MCF 10A (cell line): ENCODE results near the gene MOB3B. TPM values are rescaled to one million over a fixed set of nuclear protein-coding genes. Genes with fewer than 3 reads are reported as not detected.

Source experiments
- BruUV-seq: library from RNA; stranded (reverse); fragments of 400-500 nt; replicated peaks from 2 replicates; lab custom pipeline; 2021; lab: Mats Ljungman, UMichigan
- CTCF ChIA-PET: fragments of 300-600 bp; sonication (Branson Sonifier 250); formaldehyde crosslinking; extraction: SDS; loops from one replicate; lab custom pipeline; 2021; ENCODE audit warnings: antibody characterized with exemption, inconsistent platforms; lab: Yijun Ruan, JAX
- POLR2A ChIA-PET: fragments of 300-600, 350-650 bp; sonication (Branson Sonifier 250); formaldehyde crosslinking; extraction: SDS; loops from one replicate; lab custom pipeline; 2020; ENCODE audit warnings: antibody characterized with exemption, inconsistent platforms; lab: Yijun Ruan, JAX
- DNase-seq: peaks from one replicate; pipeline ENCODE4 v3.0.0-alpha.2; 2018; ENCODE audit not compliant: unreplicated experiment
- H3K27ac Mint-ChIP-seq: one replicate; pipeline ENCODE4 v1.8.0; 2022; ENCODE audit warnings: mild to moderate bottlenecking, low read depth, mixed read lengths; ENCODE audit not compliant: unreplicated experiment
- H3K27me3 Mint-ChIP-seq: one replicate; pipeline ENCODE4 v1.8.0; 2022; ENCODE audit warnings: mixed read lengths; ENCODE audit not compliant: insufficient read depth, unreplicated experiment
- H3K36me3 Mint-ChIP-seq: one replicate; pipeline ENCODE4 v1.8.0; 2022; ENCODE audit warnings: mild to moderate bottlenecking, moderate library complexity, mixed read lengths; ENCODE audit not compliant: insufficient read depth, unreplicated experiment
- H3K4me1 Mint-ChIP-seq: one replicate; pipeline ENCODE4 v1.8.0; 2022; ENCODE audit warnings: mixed read lengths; ENCODE audit not compliant: insufficient read depth, unreplicated experiment
- H3K4me3 Mint-ChIP-seq: one replicate; pipeline ENCODE4 v1.8.0; 2022; ENCODE audit warnings: mild to moderate bottlenecking, moderate library complexity, mixed read lengths; ENCODE audit not compliant: unreplicated experiment
- H3K9me3 Mint-ChIP-seq: one replicate; pipeline ENCODE4 v1.8.0; 2022; ENCODE audit warnings: mixed read lengths; ENCODE audit not compliant: unreplicated experiment
- CTCF ChIP-seq: fragments of 200-600 bp; IDR thresholded peaks from one replicate; pipeline ENCODE4 v1.8.0; 2022; ENCODE audit warnings: antibody characterized with exemption, mild to moderate bottlenecking; ENCODE audit not compliant: unreplicated experiment
- intact Hi-C: fragments of 100-400 bp; cut with micrococcal nuclease; formaldehyde crosslinking; loops from 2 replicates; pipeline ENCODE4 v1.14.1; 2022
- total RNA-seq: library from RNA; stranded (reverse); gene quantifications from 2 replicates; pipeline ENCODE4 v1.2.3, GENCODE V29; 2022

MOB3B gene
- total RNA-seq, 1 experiment from 2014 or later, result 3.7 TPM

DNA sequence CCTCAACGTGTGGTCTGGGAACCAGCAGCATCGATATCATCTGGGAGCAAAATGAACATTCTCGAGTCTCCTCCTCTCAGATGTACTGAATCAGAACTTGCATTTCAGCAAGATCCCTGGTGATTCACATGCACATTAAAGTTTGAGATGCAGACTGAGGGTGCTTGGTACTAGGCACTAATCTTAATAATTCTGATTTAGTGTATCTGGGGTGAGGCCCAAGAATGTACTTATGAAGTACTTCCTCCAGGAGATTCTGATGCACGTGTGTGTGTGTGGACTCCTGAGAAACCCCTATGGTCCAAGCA lies 176.5 kb downstream of the MOB3B start:
- ChIA-PET POLR2A (interaction anchor here (0.5 to 1.1 kb wide), 2 partner anchors 9 to 376 kb away, joined by 4 read pairs; no protein-coding TSS in a partner anchor), CTCF (no interaction called here)
- TF ChIP-seq CTCF, result no peak
- no TSS peak for BruUV-seq
- H3K4me3 Mint-ChIP-seq, result no peak overlapping the region
- peaks cover 10% of the 10 kb centered on the region for H3K4me1 Mint-ChIP-seq
- H3K9me3 Mint-ChIP-seq, result no peaks in the 10 kb centered on the region
- no peak for DNase-seq
- intact Hi-C loops, result no loop called here
- no peak overlapping the region for H3K27ac Mint-ChIP-seq
- no peaks in the 10 kb centered on the region for H3K27me3 Mint-ChIP-seq
- peaks cover 6% of the 10 kb centered on the region for H3K36me3 Mint-ChIP-seq

DNA sequence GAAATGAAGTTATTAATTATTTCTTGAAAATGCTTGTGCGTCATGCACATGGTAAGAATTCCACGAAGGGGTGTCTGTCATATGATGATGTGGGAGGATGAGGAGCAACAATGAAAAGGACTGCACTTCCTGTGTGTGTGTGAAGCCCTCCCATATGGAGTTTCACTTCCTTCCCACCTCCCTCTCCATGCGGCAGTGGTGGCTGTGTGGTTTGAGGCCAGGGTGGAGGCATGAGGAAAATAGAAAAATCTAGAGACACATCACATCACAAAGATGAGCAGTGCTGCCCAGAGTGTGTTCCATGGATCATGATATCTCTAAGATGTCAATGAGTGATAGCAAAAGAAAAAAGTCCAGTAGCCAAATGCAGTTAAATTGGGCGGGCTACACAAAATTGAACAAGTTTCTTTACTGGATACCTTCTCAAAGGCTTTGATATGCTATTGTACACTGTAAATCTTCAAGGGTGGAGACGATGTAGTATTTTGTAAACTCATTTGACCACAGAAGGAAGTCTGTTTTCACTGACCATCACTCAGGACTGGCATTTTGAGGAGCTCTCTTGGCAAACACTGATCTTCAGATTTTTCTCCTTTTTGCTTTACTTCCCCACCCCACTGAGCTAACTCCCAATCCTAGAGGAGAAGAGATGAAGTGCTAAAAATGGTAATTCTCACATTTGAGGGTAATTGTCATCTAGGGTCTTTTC lies 177.0 kb downstream of the MOB3B start:
- ChIA-PET POLR2A (interaction anchor here (1.1 to 1.2 kb wide), 2 partner anchors 10 to 19 kb away, joined by 3 to 4 read pairs; no protein-coding TSS in a partner anchor), CTCF (no interaction called here)
- Mint-ChIP-seq H3K27ac (no peak overlapping the region), H3K27me3 (no peaks in the 10 kb centered on the region), H3K36me3 (peaks cover 6% of the 10 kb centered on the region), H3K4me3 (no peak overlapping the region), H3K4me1 (peaks cover 10% of the 10 kb centered on the region), H3K9me3 (no peaks in the 10 kb centered on the region)
- TF ChIP-seq CTCF, result no peak
- intact Hi-C loops, result no loop called here
- no peak for DNase-seq
- BruUV-seq, result no TSS peak

DNA sequence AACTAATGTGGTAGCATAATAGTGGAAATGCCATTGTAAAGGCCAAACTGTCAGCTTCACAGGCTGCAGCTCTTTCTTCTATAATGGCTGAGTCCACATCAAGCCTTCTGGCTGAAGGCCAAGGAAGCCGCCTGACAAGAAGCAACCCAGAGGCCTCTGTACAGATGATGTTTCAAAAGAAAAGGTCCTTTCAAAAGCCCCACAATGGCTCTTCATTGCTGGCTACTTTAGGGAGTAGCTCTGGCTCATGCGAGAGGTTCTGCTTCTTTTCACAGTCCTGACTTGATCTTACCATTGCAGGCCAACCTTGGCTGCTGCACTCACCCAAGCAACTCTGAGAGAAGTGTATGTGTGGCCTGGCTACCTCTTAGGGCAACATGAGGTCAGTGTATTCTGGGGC lies 178.2 kb downstream of the MOB3B start:
- Mint-ChIP-seq H3K4me3 (no peak overlapping the region), H3K4me1 (peaks cover 10% of the 10 kb centered on the region), H3K36me3 (no peaks in the 10 kb centered on the region), H3K27me3 (no peaks in the 10 kb centered on the region), H3K9me3 (no peaks in the 10 kb centered on the region), H3K27ac (no peak overlapping the region)
- DNase-seq, result no peak
- BruUV-seq, result no TSS peak
- intact Hi-C loops, result no loop called here
- ChIA-PET CTCF (interaction anchor here (0.7 to 1.3 kb wide), 2 partner anchors 10 to 57 kb away, joined by 3 read pairs; no protein-coding TSS in a partner anchor), POLR2A (interaction anchor here (1.0 to 1.2 kb wide), 2 partner anchors 9 to 20 kb away, joined by 3 read pairs; no protein-coding TSS in a partner anchor)
- no peak for TF ChIP-seq CTCF

DNA sequence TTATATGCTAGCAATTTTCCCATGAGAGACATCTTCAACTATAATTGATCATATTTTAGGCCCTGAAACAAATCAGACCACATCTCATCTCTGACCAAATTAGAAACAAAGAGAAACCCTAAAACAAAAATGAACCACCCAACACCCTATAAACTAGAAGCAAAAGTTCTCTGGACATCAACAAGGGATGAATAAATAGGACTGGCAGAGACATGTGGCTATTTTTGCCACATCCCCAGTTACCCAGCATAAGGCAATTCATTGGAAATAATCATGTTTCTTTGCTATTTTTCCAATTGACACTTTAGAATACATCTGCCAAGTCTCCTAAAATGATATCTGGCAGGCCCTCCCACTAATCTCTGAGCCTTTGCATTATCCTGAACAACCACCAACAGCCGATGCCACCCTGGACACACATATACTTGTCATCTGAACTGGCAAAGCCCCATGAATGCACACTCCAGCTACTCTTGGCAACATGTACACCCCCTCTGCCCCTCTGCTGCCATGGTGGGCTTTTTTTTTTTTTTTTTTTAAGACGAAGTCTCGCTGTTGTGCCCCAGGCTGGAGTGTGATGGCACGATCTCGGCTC lies 179.1 kb downstream of the MOB3B start:
- no peaks in the 10 kb centered on the region for H3K9me3 Mint-ChIP-seq
- TF ChIP-seq CTCF, result no peak
- H3K4me1 Mint-ChIP-seq, result peaks cover 10% of the 10 kb centered on the region
- BruUV-seq, result no TSS peak
- CTCF ChIA-PET, result interaction anchor here (0.7 kb wide), 1 partner anchor 58 kb away, joined by 3 read pairs; no protein-coding TSS in a partner anchor
- DNase-seq, result no peak
- H3K4me3 Mint-ChIP-seq, result no peak overlapping the region
- intact Hi-C loops, result no loop called here
- POLR2A ChIA-PET, result interaction anchor here (1.0 kb wide), 1 partner anchor 10 kb away, joined by 3 read pairs; no protein-coding TSS in a partner anchor
- H3K36me3 Mint-ChIP-seq, result no peaks in the 10 kb centered on the region
- no peaks in the 10 kb centered on the region for H3K27me3 Mint-ChIP-seq
- no peak overlapping the region for H3K27ac Mint-ChIP-seq
